ENCODE measurements around the gene CRHBP.
"Not testable (repeated sequence)": the region's sequence is repeated elsewhere in the genome, so short reads cannot be mapped to it uniquely, and the experiment has no call there.

Gene CRHBP

GRCh38 chr5:76944638-76945037, 8.2 kb upstream of the CRHBP start:
- no peak overlapping the region for H3K4me3 ChIP-seq (replicated peaks; ENCODE audit: low read depth, low read length)
- no peak for TF ChIP-seq CTCF (IDR thresholded peaks at IDR 0.05; ENCODE audit: low read depth, low read length, missing control alignments)
- DNase-seq (ENCODE audit: extremely low read depth, low read depth): no peak

GRCh38 chr5:76945238-76945637, 7.6 kb upstream of the CRHBP start:
- not testable (repeated sequence) for DNase-seq (ENCODE audit: extremely low read depth, low read depth); H3K4me3 ChIP-seq (replicated peaks; ENCODE audit: low read depth, low read length)

- TF ChIP-seq CTCF (IDR thresholded peaks at IDR 0.05; ENCODE audit: low read depth, low read length, missing control alignments): no peak
- no peak for DNase-seq (ENCODE audit: extremely low read depth, low read depth)
- H3K4me3 ChIP-seq (replicated peaks; ENCODE audit: low read depth, low read length): no peak overlapping the region
These were observed 6.8 kb upstream of the CRHBP start for GRCh38 chr5:76946090-76946489.

- TF ChIP-seq CTCF (IDR thresholded peaks at IDR 0.05; ENCODE audit: low read depth, low read length, missing control alignments): no peak
- DNase-seq (ENCODE audit: extremely low read depth, low read depth): no peak
- H3K4me3 ChIP-seq (replicated peaks; ENCODE audit: low read depth, low read length): no peak overlapping the region
These were observed 5.8 kb upstream of the CRHBP start for GRCh38 chr5:76947082-76947503.

GRCh38 chr5:76953551-76954382, 922 bp downstream of the CRHBP start:
- peak overlapping the region; percentile 44 for H3K4me3 ChIP-seq (replicated peaks; ENCODE audit: low read depth, low read length)
- TF ChIP-seq CTCF (IDR thresholded peaks at IDR 0.05; ENCODE audit: low read depth, low read length, missing control alignments): no peak
- DNase-seq (ENCODE audit: extremely low read depth, low read depth): no peak

- peak overlapping the region; percentile 44 for H3K4me3 ChIP-seq (replicated peaks; ENCODE audit: low read depth, low read length)
- no peak for DNase-seq (ENCODE audit: extremely low read depth, low read depth)
- no peak for TF ChIP-seq CTCF (IDR thresholded peaks at IDR 0.05; ENCODE audit: low read depth, low read length, missing control alignments)
These were observed 1.5 kb downstream of the CRHBP start for GRCh38 chr5:76954383-76954763.

GRCh38 chr5:76956033-76956432, 3.2 kb downstream of the CRHBP start:
- no peak for TF ChIP-seq CTCF (IDR thresholded peaks at IDR 0.05; ENCODE audit: low read depth, low read length, missing control alignments)
- H3K4me3 ChIP-seq (replicated peaks; ENCODE audit: low read depth, low read length): no peak overlapping the region
- no peak for DNase-seq (ENCODE audit: extremely low read depth, low read depth)

Data from HFF-Myc (cell line).